NCI-H524 (cell line): Measurements from ENCODE around the gene MLEC.
A peak's percentile ranks its signal among the peaks of the same experiment; 100 is the strongest.
"Not testable (repeated sequence)": the region's sequence is repeated elsewhere in the genome, so short reads cannot be mapped to it uniquely, and the experiment has no call there.

Experiments used
- DNase-seq, 2 experiments: peaks; one replicate each; lab custom pipeline; 2025; lab: John Stamatoyannopoulos, UW

Gene MLEC

DNA sequence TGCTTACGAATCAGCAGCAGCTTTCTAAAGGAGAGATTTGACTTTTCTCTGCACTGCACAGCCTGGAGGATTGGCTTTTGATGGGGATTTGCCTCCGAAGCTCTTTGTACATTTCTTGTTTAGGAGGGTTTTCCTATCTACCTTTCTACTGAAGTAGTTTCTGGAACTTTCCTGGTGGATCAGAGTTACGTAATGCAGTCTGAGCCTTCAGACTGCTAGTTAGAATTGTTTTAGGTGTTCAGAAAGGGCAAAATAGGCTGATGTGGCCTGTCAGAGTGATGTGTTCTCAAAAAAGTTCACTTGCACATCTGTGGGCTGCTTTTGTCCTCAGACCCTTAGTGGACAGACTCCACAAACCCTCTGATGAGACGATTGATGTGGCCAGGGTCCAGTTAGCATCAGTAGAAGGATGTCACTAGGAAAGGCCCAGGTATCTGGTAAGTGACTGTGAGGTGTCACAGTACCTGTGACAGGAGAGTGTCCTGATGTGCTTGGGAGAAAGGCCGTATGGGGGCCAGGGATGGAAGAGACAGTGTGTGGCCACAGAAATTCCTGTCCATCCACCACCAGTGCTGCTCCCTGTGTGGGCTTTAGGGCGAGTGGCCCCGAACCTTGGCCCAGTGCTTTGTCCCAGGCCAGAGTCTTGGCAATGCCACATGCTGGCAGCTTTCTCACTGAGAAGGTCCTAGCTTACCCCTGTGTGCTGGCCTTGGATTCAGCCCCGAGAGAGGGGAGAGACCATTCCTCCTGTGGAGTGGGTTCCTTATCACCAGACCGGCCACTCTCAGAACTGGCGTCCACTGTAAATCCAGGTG is 34.2 kb downstream of the MLEC start:
- no peak for DNase-seq

GRCh38 chr12:120721866-120722265 is 34.9 kb downstream of the MLEC start:
- DNase-seq: no peak

DNA sequence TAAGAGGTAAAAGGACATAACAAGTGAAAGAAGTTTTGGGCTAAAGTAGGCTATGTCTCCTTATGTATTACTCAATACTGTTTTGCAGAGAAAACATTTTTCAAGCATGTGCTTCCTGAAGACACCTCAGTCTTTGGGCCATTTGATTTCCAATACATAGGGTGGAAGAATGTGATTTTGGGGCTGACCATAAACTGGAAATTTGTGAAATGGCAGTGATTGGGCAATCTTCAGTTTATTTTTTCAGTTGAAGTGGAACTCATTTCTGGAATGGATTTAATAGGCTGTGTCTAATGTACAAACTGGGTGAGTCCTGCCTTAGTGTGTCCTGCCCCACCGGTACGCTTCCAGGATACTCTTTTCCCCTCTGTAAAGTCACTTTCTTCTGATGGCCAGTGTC is 35.8 kb downstream of the MLEC start:
- DNase-seq: no peak

DNA sequence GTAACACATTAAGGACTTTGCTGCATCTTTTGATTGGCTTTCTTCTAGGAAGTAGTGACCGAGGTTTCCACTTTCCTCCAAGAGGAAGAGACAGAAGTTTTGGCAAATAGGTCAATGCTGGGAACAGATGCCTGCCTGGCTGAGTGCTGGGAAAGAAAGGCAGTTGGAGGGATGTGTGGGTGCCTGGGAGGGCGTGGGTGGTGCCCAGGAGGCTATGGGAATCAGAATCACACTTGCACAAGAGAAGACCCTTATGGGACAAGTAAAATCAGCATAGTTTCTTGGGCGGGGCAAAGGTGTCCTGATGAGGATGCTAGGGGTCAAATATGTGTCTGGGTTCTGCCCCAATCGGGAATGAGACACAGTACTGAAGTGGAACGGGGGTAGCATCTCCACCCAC is 37.8 kb downstream of the MLEC start:
- DNase-seq: no peak

GRCh38 chr12:120725151-120725658 is 38.3 kb downstream of the MLEC start:
- DNase-seq: no peak

- DNase-seq: peak; percentile 76 to 80
Measured at GRCh38 chr12:120725659-120726509, 38.9 kb downstream of the MLEC start, which contains the start of gene ACADS. ACADS (plus strand) TSS chr12:120725826; CDS start chr12:120725886, 60 bp downstream.

DNA sequence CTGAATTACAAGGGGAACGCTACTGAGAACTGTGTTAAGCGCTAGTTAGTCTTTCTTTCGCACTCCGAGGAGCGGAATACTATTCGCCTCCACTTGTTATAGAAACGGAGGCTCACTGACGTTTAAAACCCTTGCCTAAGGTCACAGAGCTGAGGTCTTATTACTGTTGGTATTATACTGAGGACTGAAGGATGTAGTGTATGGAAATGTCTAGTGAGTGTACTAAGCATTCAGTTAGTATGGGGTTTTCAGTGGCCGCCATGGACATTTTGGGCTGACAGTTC is 39.5 kb downstream of the MLEC start:
- DNase-seq: no peak

DNA sequence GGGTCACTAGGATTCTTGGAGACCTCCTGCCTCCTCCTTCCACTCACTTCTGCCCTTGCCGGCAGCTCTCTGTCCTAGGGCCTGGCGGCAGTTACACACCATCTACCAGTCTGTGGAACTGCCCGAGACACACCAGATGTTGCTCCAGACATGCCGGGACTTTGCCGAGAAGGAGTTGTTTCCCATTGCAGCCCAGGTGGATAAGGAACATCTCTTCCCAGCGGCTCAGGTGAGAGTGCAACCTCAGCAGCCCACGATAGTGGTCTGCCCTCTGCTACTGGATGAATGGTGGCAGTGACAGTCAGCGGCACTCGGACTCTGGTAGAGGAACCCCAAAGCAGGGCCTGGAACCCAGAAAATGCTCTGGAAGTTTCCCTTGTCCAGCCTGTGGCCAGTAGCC is 40.0 kb downstream of the MLEC start:
- DNase-seq: no peak

- not testable (repeated sequence) for DNase-seq
Measured at GRCh38 chr12:120732198-120732597, 45.2 kb downstream of the MLEC start.

DNA sequence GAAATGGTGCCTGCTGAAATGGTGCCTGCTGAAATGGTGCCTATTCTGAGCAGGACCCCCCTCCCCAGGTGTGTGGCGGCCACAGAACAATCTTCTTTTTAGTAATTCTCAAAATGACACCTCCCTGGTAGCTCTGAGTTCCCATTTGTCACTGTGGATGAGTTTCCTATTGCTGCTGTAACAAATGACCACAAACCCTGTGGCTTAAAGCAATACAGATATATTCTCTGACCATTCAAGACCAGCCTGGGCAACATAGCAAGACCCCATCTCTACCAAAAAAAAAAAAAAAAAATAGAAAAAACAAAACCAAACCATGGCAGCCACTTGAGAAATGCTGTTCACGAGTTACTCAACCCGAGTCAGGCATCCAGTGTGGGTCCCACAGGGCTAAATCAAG is 46.6 kb downstream of the MLEC start:
- DNase-seq: no peak

- peak in 1 of 2 experiments; percentile 47 for DNase-seq
Measured at GRCh38 chr12:120734210-120734609, 47.3 kb downstream of the MLEC start.

- no peak for DNase-seq
Measured at GRCh38 chr12:120735181-120735580, 48.2 kb downstream of the MLEC start.

- DNase-seq: no peak
Measured at GRCh38 chr12:120736404-120737331, 49.7 kb downstream of the MLEC start.

DNA sequence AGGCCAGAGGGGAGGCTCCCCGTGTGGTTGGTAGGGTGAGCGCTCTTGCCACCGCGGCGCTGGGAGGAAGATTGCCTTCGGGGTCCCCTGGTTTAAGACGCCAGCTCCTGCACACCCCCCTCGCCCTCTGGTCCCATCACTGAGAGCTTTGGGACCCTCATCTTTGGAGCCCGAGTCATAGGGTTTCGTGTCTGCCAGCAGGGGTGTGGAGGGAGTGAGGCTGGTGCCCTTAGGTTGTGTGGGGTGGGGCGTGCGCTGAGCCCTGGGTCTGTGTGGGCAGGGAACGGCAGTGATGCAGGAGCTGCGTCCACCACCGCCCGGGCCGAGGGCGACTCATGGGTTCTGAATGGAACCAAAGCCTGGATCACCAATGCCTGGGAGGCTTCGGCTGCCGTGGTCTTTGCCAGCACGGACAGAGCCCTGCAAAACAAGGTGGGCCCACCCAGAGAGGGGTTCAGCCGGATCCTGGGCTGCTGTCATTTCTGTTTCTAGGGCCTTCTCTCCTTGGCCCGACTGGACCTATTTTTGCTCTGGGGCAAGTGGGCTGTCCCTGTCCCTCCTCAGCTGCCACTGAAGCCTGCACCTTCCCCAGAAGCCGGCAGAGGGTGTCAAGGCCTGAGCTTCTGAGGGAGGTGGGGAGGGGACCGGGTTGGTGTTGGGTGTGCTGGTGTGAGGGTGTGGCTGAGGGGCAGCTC is 50.8 kb downstream of the MLEC start:
- peak in 1 of 2 experiments; percentile 10 for DNase-seq

GRCh38 chr12:120738252-120739030 is 51.5 kb downstream of the MLEC start:
- no peak for DNase-seq

DNA sequence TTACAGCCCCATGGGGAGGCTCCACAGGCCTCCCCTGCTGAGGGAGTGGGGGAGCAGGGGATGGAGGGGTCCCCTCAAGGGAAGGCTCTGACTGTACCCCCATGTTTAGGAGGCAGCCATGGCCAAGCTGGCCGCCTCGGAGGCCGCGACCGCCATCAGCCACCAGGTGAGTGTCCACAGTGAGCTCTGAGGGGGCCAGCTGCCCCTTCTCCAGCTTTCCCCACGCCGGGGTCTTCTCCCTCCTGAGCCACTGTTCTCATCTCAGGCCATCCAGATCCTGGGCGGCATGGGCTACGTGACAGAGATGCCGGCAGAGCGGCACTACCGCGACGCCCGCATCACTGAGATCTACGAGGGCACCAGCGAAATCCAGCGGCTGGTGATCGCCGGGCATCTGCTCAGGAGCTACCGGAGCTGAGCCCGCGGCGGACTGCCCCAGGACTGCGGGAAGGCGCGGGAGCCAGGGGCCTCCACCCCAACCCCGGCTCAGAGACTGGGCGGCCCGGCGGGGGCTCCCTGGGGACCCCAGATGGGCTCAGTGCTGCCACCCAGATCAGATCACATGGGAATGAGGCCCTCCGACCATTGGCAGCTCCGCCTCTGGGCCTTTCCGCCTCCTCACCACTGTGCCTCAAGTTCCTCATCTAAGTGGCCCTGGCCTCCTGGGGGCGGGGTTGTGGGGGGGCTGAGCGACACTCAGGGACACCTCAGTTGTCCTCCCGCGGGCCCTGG is 52.2 kb downstream of the MLEC start:
- DNase-seq: no peak

DNA sequence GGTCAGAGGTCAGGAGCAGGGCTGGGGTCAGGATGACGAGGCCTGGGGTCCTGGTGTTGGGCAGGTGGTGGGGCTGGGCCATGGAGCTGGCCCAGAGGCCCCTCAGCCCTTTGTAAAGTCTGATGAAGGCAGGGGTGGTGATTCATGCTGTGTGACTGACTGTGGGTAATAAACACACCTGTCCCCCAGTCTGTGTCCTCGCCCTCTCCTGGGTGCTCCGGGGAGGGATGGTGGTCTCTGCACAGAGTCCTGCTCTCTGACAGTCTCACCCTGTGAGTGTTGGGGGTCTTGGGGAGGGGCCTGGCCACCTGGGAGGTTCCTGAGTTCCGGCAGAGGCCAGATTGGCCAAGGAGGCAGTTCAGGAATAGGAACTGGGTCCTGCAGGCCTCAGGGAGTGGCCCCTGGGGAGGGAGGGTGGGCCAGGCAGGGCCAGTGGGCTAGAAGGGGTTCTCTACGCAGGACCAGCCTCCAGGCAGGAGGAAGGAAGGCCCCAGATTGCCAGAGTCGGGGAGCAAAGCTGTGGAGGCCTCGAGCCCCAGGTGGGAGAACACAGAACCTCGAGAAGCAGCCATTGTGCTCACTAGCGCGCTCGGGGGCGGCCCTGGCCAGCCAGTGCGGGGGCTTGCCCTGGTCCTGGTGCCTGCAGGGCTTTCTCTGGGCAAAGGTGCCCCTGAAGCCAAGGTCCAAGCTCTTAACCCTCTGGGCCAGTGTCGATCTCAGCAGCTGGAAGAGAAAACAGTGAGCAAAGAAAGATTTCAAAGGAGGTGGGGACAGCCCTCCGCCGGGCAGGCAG is 53.1 kb downstream of the MLEC start:
- DNase-seq: no peak

GRCh38 chr12:120740871-120741270 is 53.9 kb downstream of the MLEC start:
- DNase-seq: no peak
